Nephron progenitor cell (in vitro differentiated cells): ENCODE results near the gene PARVA.

Experiments used
- DNase-seq: peaks from one replicate; pipeline ENCODE4 v3.0.0; 2021
- H3K27ac Mint-ChIP-seq: 2 replicates; pipeline ENCODE4 v1.8.0; 2021; ENCODE audit warnings: mild to moderate bottlenecking, moderate library complexity, mixed read lengths
- H3K27me3 Mint-ChIP-seq: 2 replicates; pipeline ENCODE4 v1.8.0; 2021; ENCODE audit warnings: mild to moderate bottlenecking, low read depth, mixed read lengths; ENCODE audit not compliant: poor library complexity
- H3K36me3 Mint-ChIP-seq: 2 replicates; pipeline ENCODE4 v1.8.0; 2021; ENCODE audit warnings: low read depth, mixed read lengths
- H3K4me1 Mint-ChIP-seq: 2 replicates; pipeline ENCODE4 v1.8.0; 2021; ENCODE audit warnings: mixed read lengths
- H3K4me3 Mint-ChIP-seq: 2 replicates; pipeline ENCODE4 v1.8.0; 2021; ENCODE audit warnings: mild to moderate bottlenecking, moderate library complexity, mixed read lengths
- H3K9me3 Mint-ChIP-seq: 2 replicates; pipeline ENCODE4 v1.8.0; 2021; ENCODE audit warnings: mild to moderate bottlenecking, moderate library complexity, mixed read lengths
- TF ChIP-seq, protein P1 (sequence below): fragments of 200-600 bp; sonication (generic); IDR thresholded peaks from 2 replicates; pipeline ENCODE4 v1.5.0; 2021; ENCODE audit warnings: antibody characterized with exemption

PARVA gene

DNA sequence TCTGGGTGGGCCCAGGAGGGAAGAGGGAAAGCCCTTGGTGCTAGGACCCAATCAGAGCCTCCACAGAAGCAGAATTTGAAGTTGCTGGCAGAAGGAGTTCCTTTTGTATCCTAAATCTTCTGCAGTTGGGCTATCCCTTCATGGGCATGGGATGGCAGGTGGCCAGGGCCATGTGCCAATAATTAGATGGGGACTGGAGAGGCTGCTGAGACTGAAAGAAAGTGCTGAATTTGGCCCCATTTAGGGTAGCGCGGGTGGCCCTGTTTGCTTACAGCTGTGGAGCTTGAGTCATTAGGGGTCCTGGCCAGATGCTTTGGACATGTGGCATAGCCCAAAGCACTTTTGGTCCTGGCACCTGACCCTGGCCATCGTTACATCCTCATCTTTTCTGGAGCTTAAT is 27.1 kb downstream of the PARVA start:
- H3K4me1 Mint-ChIP-seq: peaks cover 12% of the 10 kb centered on the region
- no peak for DNase-seq
- no peak overlapping the region for H3K4me3 Mint-ChIP-seq
- peaks cover 4% of the 10 kb centered on the region for H3K9me3 Mint-ChIP-seq
- no peak overlapping the region for H3K27ac Mint-ChIP-seq
- peaks cover 10% of the 10 kb centered on the region for H3K36me3 Mint-ChIP-seq
- TF ChIP-seq, protein P1, sequence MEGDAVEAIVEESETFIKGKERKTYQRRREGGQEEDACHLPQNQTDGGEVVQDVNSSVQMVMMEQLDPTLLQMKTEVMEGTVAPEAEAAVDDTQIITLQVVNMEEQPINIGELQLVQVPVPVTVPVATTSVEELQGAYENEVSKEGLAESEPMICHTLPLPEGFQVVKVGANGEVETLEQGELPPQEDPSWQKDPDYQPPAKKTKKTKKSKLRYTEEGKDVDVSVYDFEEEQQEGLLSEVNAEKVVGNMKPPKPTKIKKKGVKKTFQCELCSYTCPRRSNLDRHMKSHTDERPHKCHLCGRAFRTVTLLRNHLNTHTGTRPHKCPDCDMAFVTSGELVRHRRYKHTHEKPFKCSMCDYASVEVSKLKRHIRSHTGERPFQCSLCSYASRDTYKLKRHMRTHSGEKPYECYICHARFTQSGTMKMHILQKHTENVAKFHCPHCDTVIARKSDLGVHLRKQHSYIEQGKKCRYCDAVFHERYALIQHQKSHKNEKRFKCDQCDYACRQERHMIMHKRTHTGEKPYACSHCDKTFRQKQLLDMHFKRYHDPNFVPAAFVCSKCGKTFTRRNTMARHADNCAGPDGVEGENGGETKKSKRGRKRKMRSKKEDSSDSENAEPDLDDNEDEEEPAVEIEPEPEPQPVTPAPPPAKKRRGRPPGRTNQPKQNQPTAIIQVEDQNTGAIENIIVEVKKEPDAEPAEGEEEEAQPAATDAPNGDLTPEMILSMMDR: no peak
- peaks cover 3% of the 10 kb centered on the region for H3K27me3 Mint-ChIP-seq

DNA sequence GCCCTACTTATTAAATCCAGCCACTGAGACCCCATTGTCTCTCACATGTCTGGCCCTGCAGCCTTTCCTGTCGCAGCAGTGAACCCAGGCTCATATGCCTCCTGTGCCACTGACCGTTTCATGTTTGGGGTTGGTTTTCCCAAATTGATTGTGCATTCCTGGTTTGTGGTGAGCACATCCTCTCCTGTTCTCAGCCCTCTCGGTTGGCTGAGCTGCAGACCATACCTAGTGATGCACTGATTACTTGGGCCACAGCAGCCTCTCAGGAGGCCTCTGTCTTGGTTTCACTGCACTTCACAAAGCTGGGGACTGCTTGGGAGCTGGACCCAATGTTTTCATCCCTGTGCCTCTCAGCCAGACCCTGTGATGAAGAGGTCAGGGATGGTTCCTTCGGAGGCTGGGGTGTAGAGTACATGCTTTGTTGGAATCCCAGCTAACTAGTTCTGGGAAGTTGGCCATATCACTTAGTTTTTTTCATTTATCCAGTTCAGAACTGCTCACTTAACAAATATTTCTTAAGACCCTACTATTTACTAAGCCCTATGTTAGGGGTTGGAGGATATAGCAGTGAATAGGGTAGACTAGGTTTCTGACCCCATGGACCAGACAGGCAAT is 30.9 kb downstream of the PARVA start:
- H3K36me3 Mint-ChIP-seq: peaks cover 10% of the 10 kb centered on the region
- H3K4me3 Mint-ChIP-seq: no peak overlapping the region
- H3K27ac Mint-ChIP-seq: no peak overlapping the region
- H3K9me3 Mint-ChIP-seq: peaks cover 4% of the 10 kb centered on the region
- H3K27me3 Mint-ChIP-seq: peaks cover 3% of the 10 kb centered on the region
- DNase-seq: no peak
- H3K4me1 Mint-ChIP-seq: peaks cover 44% of the 10 kb centered on the region
- TF ChIP-seq, protein P1: no peak

DNA sequence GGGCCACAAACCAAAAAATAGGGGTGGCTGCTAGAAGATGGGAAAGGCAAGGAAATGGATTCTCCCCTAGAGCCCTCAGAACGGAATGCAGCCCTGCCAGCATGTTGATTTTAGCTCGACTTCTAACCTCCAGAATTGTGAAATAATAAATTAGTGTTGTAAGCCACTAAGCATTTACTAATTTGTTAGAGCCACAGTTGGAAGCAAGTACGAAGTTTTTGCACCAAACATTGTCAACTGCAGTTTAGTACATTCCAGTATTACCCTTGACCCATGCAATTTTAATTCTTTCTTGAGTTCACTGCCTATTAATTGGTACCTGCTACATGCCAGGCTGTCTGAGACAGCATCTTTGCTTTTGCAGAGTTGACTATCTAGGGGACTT is 32.2 kb downstream of the PARVA start:
- peaks cover 10% of the 10 kb centered on the region for H3K36me3 Mint-ChIP-seq
- DNase-seq: no peak
- no peak overlapping the region for H3K27ac Mint-ChIP-seq
- H3K4me3 Mint-ChIP-seq: no peak overlapping the region
- TF ChIP-seq, protein P1: no peak
- peaks cover 3% of the 10 kb centered on the region for H3K27me3 Mint-ChIP-seq
- peaks cover 4% of the 10 kb centered on the region for H3K9me3 Mint-ChIP-seq
- H3K4me1 Mint-ChIP-seq: peaks cover 58% of the 10 kb centered on the region

DNA sequence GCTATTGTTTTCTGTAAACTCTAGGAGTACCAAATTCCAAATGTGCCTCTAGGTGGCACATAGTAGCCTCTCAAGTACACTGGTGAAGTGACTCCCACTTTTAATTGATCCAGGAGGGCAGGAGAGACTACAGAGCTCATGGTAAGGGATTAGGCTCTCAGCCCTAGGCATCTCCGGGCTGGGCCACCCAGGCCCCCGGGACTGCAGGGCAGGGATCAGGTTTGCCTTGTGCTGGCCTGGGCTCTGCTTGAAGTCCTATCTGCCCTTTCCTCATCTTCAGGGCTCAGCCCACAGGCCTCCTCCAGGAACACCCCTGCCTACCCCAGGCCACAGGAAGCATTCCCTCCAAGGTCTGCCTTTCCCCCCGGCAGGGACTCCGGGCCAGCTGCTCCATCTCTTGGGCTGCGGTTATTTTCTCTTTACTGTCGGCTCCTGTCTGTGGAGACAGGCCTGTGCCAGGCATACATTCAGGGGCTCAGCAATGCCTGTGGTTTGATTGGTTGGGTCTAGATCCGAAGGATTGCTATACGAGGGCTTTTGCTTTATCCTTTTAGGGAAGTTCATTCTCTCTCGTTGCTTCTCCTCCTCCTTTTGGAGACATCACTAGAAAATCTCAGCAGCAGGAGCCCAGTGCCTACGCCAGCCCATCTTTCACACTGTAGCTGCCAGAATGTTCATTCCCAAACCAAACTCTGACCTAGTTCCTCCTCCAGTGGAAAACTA is 32.8 kb downstream of the PARVA start:
- H3K27ac Mint-ChIP-seq: peak overlapping the region; percentile 66
- H3K9me3 Mint-ChIP-seq: peaks cover 4% of the 10 kb centered on the region
- H3K36me3 Mint-ChIP-seq: peaks cover 5% of the 10 kb centered on the region
- no peak overlapping the region for H3K4me3 Mint-ChIP-seq
- peaks cover 3% of the 10 kb centered on the region for H3K27me3 Mint-ChIP-seq
- H3K4me1 Mint-ChIP-seq: peaks cover 63% of the 10 kb centered on the region
- TF ChIP-seq, protein P1: no peak
- DNase-seq: no peak

DNA sequence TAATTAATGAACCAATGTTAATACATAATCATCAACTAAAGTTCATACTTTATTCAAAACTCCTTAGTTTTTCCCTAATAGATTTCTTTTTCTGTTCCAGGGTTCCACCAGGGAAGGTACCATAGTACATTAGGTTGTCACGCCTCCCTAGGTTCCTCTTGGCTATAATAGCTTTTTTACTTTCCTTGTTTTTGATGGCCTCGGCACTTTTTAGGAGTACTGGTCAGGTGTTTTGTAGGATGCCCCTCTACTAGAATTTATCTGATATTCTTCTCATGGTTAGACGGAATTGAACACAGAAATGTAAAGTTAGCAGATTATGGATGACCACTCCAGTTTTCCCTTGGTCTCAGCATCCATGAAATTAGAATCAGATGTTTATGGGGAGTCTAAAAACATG is 34.0 kb downstream of the PARVA start:
- no peaks in the 10 kb centered on the region for H3K36me3 Mint-ChIP-seq
- H3K27ac Mint-ChIP-seq: no peak overlapping the region
- no peaks in the 10 kb centered on the region for H3K9me3 Mint-ChIP-seq
- H3K4me3 Mint-ChIP-seq: no peak overlapping the region
- TF ChIP-seq, protein P1: no peak
- peaks cover 75% of the 10 kb centered on the region for H3K4me1 Mint-ChIP-seq
- no peak for DNase-seq
- H3K27me3 Mint-ChIP-seq: peaks cover 3% of the 10 kb centered on the region
